Stimulated activated CD8-positive, alpha-beta memory T cell treated with anti-CD3 and anti-CD28 coated beads, Interleukin-2, amount 100 ng/mL, for 48 hours (primary cell): ENCODE results near the gene TTC17.
"Not testable (repeated sequence)": the region's sequence is repeated elsewhere in the genome, so short reads cannot be mapped to it uniquely, and the experiment has no call there.

Experiments used
- DNase-seq, 2 donors: peaks; one replicate each; pipeline ENCODE4 v3.0.0-alpha.2; 2020; ENCODE audit warnings: low read depth in 2 of 2

Gene TTC17, protein sequence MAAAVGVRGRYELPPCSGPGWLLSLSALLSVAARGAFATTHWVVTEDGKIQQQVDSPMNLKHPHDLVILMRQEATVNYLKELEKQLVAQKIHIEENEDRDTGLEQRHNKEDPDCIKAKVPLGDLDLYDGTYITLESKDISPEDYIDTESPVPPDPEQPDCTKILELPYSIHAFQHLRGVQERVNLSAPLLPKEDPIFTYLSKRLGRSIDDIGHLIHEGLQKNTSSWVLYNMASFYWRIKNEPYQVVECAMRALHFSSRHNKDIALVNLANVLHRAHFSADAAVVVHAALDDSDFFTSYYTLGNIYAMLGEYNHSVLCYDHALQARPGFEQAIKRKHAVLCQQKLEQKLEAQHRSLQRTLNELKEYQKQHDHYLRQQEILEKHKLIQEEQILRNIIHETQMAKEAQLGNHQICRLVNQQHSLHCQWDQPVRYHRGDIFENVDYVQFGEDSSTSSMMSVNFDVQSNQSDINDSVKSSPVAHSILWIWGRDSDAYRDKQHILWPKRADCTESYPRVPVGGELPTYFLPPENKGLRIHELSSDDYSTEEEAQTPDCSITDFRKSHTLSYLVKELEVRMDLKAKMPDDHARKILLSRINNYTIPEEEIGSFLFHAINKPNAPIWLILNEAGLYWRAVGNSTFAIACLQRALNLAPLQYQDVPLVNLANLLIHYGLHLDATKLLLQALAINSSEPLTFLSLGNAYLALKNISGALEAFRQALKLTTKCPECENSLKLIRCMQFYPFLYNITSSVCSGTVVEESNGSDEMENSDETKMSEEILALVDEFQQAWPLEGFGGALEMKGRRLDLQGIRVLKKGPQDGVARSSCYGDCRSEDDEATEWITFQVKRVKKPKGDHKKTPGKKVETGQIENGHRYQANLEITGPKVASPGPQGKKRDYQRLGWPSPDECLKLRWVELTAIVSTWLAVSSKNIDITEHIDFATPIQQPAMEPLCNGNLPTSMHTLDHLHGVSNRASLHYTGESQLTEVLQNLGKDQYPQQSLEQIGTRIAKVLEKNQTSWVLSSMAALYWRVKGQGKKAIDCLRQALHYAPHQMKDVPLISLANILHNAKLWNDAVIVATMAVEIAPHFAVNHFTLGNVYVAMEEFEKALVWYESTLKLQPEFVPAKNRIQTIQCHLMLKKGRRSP

DNA sequence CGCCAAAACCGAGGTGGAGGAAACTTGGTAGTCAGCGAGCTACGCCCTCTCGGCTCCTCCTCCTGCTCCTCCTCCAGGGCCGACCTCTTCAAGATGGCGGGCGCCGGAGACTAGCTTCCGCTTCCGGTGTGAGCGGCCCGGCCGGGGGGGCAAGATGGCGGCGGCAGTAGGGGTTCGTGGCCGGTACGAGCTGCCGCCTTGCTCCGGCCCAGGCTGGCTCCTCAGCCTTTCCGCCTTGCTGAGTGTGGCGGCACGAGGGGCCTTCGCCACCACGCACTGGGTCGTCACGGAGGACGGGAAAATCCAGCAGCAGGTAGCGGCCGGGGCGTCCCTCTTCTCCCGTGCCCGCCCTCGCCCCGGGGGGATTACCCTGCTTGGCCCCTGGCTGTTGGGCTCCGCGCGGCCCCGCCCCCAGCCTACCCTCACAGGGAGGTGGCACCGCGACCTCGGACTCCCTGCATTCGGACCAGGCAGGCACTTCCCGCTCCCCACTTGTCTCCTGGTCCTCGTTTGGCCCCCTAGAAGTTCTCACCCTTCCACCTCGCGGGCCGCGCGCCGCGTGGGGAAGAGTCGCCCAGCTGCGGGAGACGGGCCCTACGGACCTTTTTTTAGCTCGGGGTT, at the start of gene TTC17:
TTC17 (plus strand) TSS at position 120 of the 621 bp plus-strand sequence; CDS start at position 155, 35 bp downstream.
- DNase-seq = peak; percentile 90 to 91

DNA sequence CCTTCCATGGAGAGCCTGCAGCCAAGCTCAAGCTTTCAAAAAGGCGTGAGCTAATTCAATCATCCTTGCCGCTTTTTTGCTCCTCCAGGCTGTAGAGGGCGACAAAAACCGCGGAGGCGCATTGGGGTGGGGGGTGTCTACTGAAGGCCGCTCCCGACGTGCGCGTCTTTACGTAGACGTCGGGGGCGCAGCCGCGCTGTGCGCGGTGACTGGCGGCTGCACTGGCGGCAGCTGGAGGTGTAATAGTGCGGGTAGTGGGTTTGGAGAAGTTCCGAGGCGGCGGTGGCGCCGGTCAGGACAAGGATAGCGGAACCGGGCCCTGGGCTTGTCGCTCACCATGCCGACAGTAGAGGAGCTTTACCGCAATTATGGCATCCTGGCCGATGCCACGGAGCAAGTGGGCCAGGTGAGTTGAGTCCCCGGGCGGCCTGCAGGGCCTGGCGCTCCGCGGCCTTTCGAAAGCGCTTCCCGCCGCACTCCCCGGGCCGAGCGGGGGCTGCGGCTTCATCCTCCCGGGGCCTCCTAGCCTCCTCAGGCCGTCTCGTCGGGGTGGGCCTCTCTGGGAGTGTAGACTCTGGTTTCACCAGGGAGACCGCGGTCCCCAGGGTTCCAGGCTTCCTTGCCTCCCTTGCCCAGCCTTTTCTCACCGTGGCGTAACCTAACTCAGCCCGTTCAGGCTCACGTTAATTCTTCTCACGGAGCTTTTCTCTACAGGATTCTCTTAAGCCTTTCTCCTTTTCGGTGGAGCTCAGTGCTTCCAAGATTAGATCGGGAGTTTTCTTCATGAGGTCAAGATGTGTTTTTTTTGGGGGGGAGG, 46.7 kb upstream of the TTC17 start, which contains the start of gene API5:
API5 (plus strand) TSS at position 206 of the 817 bp plus-strand sequence; CDS start at position 338, 132 bp downstream.
- DNase-seq = peak; percentile 85 to 88

DNA sequence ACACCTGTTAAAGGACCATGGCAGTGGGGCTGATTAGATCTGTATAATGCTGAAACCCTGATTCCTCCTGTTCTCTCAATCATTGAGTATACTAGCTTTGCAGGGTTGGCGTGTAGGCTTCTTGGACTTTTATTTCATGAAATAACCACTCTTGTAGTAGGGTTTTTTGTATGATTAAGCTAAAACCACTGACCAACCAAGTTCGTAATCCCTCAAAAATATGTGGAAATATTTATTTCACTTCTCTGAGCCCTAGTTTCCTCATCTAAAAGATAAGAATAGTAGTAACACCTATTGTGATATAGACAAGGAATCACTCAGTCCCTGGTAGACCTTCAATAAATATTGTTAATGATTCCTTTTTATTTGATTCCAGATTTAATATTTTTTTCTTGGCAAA, 42.8 kb upstream of the TTC17 start:
- DNase-seq = no peak

DNA sequence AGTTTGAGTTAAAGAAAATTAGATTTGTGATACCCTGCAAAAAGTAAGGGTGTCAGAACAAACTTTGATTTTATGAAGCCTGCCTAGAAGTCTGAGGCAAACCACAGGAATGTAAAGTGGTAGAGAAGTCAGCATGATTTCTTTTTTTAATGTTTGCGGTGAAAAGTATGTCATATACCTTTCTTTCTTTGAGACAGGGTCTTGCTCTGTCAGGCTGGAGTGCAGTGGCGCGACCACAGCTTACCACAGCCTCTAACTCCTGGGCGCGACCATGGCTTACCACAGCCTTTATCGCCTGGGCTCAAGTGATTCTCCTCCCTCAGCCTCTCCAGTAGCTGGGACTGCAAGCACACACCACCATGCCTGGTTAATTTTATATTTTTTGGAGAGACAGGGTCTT, 42.3 kb upstream of the TTC17 start:
- DNase-seq = peak; percentile 16 to 18

DNA sequence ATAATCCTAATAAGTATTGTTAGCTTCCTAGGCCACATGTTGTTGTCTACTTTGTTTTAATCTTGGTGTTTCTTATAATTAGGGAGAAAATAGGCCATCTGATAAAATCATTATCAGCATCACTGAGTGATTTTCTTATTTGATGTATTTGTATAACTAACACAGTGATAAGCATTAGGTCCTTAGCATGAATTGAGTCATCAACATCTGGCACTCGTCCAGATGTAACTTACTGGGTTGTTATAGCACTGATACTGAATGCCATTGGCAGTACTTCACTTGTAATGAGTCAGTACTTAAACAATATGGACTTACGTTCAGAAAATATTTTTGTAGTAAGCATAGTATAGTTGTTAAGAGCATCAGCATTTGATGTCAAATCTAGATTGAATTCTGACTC, 30.7 kb upstream of the TTC17 start:
- no peak for DNase-seq

DNA sequence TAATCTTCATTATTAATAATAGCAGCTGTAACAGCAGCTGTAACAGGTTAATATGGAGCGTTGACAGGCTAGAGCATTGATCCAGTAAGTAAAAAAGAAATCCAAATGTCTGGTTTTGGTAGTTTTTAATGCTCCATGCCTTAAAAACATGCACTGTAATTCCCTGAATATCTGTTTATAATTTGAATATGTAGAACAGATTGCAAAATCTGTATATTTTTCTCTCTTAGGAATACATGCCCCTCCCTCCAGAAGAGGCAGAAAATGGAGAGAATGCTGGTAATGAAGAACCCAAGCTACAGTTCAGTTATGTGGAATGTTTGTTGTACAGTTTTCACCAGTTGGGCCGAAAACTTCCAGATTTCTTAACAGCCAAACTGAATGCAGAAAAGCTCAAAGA, 30.2 kb upstream of the TTC17 start:
- no peak for DNase-seq

DNA sequence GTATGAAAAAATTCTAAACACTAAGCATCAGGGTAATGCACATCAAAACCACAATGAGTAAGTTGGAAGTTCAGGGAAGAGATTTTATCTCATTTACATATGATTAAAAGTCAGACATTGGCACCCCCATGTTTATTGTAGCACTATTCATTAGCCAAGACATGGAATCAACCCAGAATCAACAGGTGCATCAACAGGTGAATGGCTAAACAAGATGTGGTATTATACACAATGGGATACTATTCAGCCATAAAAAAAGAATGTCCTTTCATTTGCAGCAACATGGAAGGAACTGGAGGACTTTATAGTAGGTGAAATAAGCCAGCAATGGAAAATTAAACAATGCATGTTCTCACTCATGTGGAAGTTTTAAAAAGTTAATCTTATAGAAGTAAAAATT, 17.6 kb upstream of the TTC17 start:
- DNase-seq = no peak

DNA sequence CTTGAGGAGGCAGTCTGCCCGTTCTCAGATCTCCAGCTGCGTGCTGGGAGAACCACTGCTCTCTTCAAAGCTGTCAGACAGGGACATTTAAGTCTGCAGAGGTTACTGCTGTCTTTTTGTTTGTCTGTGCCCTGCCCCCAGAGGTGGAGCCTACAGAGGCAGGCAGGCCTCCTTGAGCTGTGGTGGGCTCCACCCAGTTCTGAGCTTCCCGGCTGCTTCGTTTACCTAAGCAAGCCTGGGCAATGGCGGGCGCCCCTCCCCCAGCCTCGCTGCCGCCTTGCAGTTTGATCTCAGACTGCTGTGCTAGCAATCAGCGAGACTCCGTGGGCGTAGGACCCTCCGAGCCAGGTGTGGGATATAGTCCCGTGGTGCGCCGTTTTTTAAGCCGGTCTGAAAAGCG, 7.3 kb upstream of the TTC17 start:
- DNase-seq = not testable (repeated sequence)

DNA sequence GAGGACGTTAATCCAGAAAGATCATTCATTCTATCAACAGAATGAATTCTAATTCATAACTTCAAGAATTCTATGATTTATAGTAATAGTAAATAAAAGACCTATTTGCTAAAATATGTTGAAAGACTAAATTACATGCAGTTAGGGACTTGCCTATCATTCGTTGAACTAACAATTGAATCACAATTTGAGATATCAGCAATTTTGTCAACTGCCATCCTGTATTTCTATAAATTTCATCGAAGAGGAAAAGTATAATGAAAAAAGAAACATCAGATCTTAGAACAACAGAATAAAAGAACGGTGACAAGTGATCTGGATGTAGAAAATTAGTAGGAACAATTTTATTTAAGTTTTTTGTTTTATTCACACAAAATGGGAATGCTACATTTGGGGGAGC, 4.4 kb upstream of the TTC17 start:
- DNase-seq = no peak

DNA sequence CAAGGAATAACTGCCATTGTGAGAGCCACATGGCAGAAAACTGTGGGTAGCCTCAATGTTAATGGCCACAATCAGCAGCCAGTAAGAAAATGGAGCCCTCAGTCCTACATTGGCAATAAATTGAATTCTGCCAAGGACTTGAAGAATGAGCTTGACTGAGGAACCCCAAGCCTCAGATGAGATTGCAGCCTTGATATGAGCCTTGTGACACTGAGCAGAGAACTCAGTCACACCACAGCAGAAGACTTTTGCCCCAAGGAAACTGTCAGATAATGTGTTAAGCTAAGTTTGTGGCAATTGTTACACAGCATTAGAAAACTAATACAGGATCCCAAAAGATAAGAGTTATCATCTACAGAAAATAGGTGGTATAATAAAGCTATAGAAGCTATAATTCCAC, 2.4 kb upstream of the TTC17 start:
- no peak for DNase-seq

DNA sequence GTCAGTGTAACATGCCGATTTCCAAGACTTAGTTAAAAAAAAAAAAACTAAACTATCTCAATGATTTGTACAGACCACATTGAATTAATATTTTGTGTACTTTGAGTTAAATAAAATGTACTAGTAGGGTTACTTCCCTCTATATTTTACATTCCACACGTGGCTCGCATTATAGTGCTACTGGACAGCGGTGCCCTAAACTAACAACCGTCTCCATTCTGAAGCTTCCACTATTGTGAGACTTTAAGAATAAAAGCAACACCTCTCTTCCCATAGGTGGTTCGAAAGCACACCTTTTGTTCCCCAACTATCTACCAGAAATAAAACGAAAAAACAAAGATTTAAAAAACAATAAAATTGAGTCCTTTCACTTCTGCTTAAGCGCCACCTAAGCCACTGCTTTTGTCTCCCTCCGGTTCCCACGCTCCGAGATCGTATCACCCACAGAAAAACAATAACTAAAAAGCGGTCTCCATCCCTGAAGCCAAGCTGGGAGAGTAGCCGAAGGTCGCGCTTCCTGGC, 380 bp upstream of the TTC17 start:
- no peak for DNase-seq

DNA sequence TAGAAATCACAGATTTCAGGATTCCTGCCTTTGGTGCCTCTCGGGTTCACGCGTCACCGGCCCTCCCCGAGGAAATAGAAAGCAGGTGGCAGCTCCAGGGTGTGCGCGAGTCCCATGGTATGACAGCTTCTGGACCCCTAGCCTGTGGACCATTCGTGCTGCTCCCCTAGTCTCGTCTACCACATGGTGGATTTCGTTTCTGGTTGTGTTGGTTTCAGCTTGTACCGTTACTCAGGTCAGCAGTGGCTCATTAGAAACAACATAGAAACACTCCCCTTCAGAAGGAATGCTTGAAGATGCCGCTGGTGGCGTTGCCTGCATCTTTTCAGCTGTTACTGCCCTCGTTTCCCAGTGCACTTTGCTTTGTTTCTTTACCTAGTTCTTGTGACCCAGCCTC, 700 bp downstream of the TTC17 start:
- DNase-seq = no peak

DNA sequence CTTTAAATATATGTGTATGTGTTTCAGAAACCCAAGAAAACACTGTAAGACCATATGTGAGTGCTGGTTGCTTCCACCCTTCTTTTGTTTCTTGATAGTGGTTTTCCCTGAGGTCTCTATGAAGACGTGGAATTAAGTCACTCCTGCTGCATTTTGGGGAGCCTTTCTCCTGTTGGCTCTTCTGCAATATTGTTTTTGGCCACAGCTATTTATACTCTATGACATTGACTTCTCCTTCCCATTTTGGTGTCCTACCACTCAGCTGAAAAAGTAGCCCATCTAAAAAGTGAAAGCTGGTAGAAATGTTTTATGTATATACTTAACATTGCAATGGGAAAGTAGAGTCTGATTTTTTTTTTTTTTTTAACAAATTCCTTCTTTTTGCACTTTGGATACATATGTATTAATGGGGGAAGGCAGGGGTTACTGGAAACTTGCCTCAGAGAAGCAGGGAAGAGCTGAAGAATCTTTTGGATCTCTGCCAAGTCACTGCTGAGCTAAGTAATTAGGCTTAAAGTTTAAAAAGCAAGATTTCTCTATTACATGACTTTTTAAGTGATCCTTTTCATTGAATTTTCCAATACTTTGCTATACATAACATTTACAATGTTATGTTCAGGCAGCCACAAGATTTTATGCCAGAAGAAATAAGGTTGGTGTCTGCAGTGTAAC, 1.8 kb downstream of the TTC17 start:
- no peak for DNase-seq

DNA sequence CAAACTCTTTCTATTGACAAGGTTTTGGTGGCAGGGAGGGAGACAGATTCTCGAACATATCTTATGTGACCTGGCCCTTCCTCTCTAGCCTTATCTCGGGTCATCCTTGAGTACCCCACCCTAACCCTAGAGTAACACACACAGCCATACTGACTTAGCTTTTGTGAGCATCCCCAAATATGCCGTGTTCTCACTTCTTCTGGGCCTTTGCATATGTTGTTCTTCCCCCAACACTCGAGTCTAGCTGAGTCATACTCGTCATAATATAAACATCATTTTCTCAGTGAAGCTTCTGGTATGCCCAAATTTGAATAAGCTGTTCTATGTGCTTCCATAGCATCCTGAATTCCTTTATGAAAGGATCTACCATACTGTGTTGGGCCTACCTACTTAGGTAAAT, 8.0 kb downstream of the TTC17 start:
- no peak for DNase-seq

DNA sequence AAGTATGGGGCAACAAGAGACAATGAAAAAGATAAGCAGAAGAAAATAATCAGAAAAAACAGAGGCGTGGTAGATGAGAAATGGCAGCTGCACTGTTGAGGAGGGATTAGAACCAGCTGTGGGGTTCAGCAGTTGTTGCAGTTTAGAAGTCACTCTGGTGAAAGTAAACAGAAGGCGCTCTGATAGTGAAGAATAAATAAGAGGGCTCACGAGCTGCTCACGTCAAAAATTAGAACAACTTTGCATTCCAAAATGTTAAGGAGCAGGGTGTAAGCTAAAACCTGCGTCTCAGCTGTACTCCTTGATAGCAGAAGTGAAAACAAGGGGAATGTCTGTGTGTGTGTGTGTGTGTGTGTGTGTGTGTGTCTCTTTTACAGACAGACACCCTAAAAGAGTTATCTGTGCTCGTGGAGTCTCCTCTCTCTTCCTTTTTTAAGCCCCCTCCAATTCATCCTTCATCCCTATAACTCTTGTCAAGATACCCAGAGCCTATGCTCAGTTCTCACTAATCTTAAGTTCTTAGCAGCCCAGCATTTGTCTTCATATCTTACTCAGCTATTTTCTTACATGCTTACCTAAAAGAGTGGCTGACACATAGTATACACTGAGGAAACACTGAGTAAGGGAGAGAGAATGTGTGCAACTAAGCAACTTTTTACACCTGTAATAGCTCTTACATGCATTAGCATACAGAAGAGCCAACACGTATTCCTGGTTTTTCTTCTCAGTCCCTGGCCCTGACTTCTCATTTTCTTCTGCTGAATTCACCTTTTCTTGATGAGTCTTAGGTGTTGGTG, 8.9 kb downstream of the TTC17 start:
- no peak for DNase-seq

DNA sequence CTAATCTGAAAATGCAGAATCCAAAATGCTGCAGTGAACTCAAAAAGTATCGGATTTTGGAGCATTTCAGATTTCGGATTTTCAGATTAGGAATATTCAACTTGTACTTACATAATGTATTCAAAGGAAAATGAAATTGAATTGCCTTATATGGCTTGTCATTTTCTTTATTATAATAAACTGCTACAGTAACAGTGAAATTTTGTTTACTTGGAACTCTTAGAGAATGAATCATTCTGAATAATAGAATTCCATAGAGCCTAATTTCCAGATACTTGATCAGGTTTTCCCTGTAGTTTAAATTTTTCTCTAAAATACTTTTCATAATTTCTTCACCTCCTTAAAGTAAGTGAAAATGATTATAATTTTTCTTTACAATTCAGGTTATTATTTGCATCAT, 17.3 kb downstream of the TTC17 start:
- no peak for DNase-seq

DNA sequence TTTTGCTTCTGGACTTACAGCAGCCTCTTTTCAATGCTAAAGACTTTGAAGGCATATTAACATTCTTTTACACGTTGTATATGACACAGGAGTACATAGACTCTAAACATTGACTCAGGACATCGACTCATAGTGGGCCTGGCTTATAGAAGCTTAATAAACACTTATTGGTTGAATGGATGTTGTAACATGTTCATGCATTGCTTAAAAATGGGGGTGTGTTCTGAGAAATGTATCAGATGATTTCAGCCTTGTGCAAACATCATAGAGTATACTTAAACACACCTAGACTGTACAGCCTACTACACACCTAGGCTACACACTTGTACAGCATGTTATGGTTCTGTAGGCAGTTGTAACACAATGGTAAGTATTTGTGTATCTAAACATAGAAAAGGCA, 17.9 kb downstream of the TTC17 start:
- DNase-seq = no peak

DNA sequence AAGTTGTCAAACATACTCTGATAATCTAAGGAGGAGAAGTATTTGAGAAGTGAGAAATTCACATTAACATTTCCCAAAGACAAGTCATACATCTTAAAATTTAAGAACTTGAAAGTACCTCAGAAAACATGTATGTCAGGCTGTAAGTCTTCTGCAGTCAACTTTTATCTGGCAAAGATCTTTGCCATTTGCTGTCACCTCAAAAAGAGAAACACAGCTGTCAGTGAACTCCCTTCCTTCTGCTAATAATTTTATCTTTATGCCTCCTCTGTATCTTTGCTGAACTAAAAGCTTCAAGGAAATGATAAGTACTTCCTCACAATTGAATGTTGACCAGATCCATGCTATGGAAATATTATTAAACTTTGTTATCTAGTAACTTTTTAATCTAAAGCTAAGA, 18.7 kb downstream of the TTC17 start:
- no peak for DNase-seq

DNA sequence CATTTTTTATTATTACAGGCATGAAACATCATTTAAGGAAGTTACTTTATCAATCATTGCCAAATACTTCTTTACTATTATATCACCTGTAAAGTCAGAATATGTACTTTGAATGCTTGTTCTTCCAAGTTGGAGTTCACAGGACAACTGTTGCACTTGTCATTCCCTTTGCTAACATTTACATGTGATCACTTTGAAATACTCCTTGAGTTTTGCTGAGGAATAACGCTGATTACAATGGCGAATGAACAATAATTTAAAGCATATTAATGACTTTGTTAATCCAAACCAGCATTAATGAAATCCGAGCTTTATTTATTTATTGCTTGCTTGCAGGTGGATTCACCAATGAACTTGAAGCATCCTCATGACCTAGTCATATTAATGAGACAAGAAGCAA, 20.2 kb downstream of the TTC17 start:
- no peak for DNase-seq
